PFSK-1 (cell line): ENCODE data around the gene FZD1.

Experiments used
- FOXP2 ChIP-seq: optimal IDR thresholded peaks from 2 replicates; pipeline ENCODE3; 2011; ENCODE audit warnings: borderline replicate concordance, control low read depth, inconsistent platforms; ENCODE audit not compliant: insufficient read depth; ENCODE audit errors: extremely low read length, extremely low read depth
- POLR2AphosphoS5 ChIP-seq: IDR thresholded peaks from 2 replicates; pipeline ENCODE4 v1.6.1; 2012; ENCODE audit warnings: low read depth, mild to moderate bottlenecking, control low read depth, low read length, moderate library complexity
- SIN3A ChIP-seq: IDR thresholded peaks from 2 replicates; pipeline ENCODE4 v1.6.1; 2012; ENCODE audit warnings: mild to moderate bottlenecking, low read length, moderate library complexity, borderline replicate concordance; ENCODE audit not compliant: insufficient read depth
- TAF1 ChIP-seq: IDR thresholded peaks from 2 replicates; pipeline ENCODE4 v1.6.1; 2012; ENCODE audit warnings: low read length, control low read depth, borderline replicate concordance; ENCODE audit not compliant: insufficient read depth
- TF ChIP-seq, protein P1 (sequence below), 2 experiments: IDR thresholded peaks; 2 replicates each; pipeline versions ENCODE4 v1.6.1 to v1.8.0; 2011 to 2012; ENCODE audit warnings: low read depth in 2 of 2, low read length in 2 of 2, control low read depth in 1 of 2, inconsistent platforms in 1 of 2, mild to moderate bottlenecking in 1 of 2, moderate library complexity in 1 of 2; ENCODE audit not compliant: insufficient read depth in 1 of 2

Gene FZD1

GRCh38 chr7:91266067-91266688 is 1.9 kb downstream of the FZD1 start:
- TF ChIP-seq POLR2AphosphoS5 (no peak), TAF1 (no peak), SIN3A (no peak), FOXP2 (no peak)
- TF ChIP-seq, protein P1, sequence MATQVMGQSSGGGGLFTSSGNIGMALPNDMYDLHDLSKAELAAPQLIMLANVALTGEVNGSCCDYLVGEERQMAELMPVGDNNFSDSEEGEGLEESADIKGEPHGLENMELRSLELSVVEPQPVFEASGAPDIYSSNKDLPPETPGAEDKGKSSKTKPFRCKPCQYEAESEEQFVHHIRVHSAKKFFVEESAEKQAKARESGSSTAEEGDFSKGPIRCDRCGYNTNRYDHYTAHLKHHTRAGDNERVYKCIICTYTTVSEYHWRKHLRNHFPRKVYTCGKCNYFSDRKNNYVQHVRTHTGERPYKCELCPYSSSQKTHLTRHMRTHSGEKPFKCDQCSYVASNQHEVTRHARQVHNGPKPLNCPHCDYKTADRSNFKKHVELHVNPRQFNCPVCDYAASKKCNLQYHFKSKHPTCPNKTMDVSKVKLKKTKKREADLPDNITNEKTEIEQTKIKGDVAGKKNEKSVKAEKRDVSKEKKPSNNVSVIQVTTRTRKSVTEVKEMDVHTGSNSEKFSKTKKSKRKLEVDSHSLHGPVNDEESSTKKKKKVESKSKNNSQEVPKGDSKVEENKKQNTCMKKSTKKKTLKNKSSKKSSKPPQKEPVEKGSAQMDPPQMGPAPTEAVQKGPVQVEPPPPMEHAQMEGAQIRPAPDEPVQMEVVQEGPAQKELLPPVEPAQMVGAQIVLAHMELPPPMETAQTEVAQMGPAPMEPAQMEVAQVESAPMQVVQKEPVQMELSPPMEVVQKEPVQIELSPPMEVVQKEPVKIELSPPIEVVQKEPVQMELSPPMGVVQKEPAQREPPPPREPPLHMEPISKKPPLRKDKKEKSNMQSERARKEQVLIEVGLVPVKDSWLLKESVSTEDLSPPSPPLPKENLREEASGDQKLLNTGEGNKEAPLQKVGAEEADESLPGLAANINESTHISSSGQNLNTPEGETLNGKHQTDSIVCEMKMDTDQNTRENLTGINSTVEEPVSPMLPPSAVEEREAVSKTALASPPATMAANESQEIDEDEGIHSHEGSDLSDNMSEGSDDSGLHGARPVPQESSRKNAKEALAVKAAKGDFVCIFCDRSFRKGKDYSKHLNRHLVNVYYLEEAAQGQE (IDR thresholded peaks at IDR 0.05; ENCODE audit: insufficient read depth in 1 of 2, low read depth in 2 of 2, low read length in 2 of 2) = no peak

GRCh38 chr7:91266689-91267090 is 2.5 kb downstream of the FZD1 start:
- no peak for TF ChIP-seq FOXP2
- TF ChIP-seq POLR2AphosphoS5 = no peak
- no peak for TF ChIP-seq TAF1
- TF ChIP-seq, protein P1 (IDR thresholded peaks at IDR 0.05; ENCODE audit: insufficient read depth in 1 of 2, low read depth in 2 of 2, low read length in 2 of 2) = no peak
- TF ChIP-seq SIN3A = no peak

GRCh38 chr7:91267171-91267955 is 3.1 kb downstream of the FZD1 start:
- TF ChIP-seq FOXP2 (no peak), POLR2AphosphoS5 (no peak), SIN3A (no peak), TAF1 (no peak)
- TF ChIP-seq, protein P1 (IDR thresholded peaks at IDR 0.05; ENCODE audit: insufficient read depth in 1 of 2, low read depth in 2 of 2, low read length in 2 of 2) = no peak

- no peak for TF ChIP-seq TAF1
- TF ChIP-seq POLR2AphosphoS5 = no peak
- TF ChIP-seq FOXP2 = no peak
- TF ChIP-seq SIN3A = no peak
- TF ChIP-seq, protein P1 (IDR thresholded peaks at IDR 0.05; ENCODE audit: insufficient read depth in 1 of 2, low read depth in 2 of 2, low read length in 2 of 2) = no peak
Observed at GRCh38 chr7:91270372-91270771, 6.1 kb downstream of the FZD1 start.

DNA sequence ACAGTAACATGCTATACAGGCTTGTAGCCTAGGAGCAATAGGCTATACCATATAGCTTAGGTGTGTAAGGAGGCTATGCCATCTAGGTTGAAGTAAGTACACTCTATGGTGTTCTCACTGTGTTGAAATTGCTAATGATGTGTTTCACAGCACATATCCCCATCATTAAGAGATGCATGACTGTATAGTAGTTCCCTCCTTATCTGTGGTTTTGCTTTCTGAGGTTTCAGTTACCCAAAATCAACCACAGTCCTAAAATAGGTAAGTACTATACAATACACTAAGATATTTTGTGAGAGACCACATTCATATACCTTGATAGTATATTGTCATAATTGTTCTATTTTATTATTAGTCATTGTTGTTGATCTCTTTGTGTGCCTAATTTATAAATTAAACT is 12.7 kb downstream of the FZD1 start:
- TF ChIP-seq POLR2AphosphoS5 = no peak
- no peak for TF ChIP-seq SIN3A
- TF ChIP-seq, protein P1 (IDR thresholded peaks at IDR 0.05; ENCODE audit: insufficient read depth in 1 of 2, low read depth in 2 of 2, low read length in 2 of 2) = no peak
- no peak for TF ChIP-seq TAF1
- no peak for TF ChIP-seq FOXP2
